ENCODE measurements around the gene ABCC5.

Gene ABCC5

DNA sequence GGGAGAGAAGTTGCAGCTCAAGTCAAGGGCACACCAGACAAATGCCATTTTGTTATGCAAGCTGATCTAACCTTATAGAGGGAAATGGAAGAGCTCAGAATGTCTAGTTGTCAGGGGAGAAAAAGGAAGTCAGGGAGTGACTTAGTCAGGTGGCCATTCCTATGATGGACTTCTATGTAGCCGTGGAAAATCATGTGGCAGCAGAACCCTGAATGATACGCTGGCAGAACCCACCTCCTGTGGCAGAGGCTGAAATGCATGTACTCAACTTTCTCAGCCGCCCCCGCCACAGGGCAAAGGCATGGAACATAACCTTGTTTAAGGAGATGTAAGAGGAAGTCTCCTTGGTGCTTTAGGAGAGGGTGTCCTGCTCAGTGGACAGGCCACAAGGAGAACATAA is 95.3 kb downstream of the ABCC5 start:
- DNase-seq (ENCODE audit: low spot score): no peak

DNA sequence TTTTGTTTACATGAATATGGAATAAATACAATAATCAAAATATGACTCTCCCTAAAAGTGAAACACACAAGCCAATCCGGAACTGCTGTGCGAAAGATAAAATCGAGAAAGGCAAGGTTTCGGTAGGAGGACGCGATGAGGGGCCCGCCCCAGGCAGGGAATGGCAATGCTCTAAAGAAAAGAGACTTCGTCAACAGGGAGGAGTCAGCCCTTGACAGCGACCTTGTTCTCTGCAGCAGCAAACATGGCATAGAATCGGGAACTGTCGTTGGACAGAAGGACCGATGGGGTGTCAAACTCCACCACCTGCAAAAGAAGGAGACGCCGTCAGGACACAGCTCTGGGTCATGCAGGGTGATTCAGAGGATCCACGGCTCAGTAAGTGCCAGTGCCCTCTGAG is 96.6 kb downstream of the ABCC5 start:
- no peak for DNase-seq (ENCODE audit: low spot score)

DNA sequence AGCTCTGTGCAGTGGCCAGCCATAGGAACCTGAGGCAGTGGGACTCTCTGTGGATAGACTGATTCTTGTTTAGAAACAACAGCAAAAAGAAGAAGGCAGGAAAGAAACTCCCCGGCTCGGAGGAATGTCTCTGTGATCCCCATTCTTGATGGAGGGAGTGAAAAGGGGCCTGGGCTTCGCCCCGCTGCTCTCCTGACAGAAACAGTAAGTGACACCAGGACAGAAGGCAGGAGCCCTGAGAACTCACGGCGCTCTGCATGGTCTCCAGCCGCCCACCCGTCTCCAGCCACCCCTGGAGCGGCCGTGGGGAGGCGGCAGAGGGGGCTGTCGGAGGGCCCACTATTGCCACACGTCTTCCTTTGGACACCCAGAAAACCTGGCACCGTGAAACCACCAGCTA is 97.3 kb downstream of the ABCC5 start:
- no peak for DNase-seq (ENCODE audit: low spot score)

DNA sequence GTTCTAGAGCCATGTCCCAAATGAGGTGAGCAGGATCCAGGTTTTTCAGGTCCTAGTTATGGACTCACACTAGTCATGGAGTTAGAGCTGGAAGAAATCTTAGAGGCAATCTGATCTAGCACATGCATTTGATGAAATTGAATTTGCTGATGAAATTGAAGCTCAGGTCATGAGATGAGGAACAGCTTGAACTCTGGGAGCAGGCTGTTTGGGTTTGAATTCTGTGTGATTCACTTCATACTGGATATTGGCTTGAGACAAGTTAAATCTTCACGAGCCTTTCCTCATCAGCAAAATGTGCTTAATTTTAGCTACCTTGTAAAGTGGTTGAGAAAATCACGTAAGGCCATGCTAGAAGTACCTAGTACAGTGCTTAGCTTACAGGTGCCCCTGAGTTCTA is 99.5 kb downstream of the ABCC5 start:
- DNase-seq (ENCODE audit: low spot score): no peak

DNA sequence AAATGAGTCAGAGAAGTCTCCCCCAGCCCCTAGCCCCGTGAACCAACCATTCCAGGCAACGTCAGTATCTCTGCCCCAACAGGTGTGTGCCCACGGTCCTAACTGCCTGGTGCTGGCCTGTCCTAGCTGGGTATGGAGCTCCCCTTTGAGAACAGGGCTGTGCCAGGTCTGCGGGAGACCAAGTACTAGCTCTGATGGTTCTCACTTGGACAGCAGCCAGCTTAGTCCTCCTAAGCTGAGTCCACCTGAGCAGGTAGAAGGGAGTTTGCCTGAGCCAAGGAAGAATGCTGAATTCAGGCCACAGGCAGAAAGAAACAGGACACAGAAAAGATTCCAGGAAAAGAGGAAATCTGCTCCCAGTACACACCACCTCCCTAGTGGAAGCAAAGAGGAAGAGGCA is 99.9 kb downstream of the ABCC5 start:
- DNase-seq (ENCODE audit: low spot score): no peak

DNA sequence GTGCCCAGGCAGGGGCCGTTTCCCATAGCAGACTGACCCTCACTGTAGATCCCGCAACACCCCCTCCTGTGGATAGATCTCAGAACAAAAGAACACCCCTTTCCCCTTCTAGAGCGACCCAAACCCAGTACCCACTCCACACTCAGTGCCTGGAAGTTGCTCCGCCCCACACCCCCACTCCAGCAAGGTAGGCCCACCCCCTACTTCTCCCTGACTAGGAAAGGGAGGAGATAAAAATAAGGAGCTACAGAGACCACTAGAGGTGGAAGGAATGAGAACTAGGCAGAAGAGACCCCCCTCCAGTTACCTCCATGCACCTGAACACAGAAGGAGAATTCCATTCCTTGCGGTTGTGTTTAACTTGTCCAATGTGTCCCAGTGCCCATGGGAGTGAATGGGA is 102.8 kb downstream of the ABCC5 start:
- DNase-seq (ENCODE audit: low spot score): no peak

DNA sequence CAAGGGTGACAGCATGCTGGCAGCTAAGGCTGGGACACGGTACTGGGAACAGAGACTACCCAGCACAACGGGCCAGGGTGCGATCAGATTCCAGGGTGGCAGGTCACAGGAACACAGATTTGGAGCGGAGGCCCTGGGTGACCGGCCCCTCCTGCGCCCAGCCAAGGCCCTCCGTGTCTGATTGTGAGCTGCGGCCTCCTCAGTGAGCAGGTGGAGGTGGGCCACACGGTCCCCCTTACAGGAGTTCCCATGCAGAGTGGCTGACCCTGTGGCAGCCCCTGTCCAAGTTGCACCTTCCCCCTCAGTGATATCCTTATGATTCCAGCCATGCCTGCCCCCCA is 104.1 kb downstream of the ABCC5 start:
- no peak for DNase-seq (ENCODE audit: low spot score)

DNA sequence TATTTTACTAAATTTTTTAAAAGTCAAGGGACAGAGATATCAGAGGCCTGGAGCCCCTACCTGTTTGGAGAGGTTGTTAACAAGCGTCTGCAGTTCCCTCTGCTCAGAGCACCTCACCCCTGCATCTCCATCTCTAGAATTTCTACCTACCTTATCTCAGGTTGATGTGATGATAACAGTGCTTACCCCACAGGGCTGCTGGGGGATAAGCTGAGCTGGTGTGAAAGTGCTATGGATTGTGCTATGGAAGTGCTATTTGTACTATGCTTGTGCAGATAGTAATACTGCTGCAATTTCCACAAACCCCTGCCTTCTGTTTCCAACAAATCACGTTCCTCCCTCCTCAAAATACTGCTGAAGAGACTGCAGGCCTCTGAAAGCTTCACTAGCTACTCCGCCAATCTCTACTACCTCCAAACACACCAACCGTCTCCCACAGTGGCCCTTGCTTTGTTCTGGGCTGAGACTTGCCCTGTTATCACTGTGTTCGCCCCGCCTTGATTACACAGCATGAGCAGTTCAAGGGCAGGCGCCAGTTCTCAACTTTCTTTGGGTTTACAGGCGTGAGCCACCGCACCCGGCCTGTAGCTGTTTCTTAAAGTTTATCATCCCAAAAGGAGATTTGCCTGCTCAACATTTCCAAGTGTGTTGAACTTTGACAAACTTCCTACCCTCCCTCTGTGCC is 104.6 kb downstream of the ABCC5 start:
- no peak for DNase-seq (ENCODE audit: low spot score)

DNA sequence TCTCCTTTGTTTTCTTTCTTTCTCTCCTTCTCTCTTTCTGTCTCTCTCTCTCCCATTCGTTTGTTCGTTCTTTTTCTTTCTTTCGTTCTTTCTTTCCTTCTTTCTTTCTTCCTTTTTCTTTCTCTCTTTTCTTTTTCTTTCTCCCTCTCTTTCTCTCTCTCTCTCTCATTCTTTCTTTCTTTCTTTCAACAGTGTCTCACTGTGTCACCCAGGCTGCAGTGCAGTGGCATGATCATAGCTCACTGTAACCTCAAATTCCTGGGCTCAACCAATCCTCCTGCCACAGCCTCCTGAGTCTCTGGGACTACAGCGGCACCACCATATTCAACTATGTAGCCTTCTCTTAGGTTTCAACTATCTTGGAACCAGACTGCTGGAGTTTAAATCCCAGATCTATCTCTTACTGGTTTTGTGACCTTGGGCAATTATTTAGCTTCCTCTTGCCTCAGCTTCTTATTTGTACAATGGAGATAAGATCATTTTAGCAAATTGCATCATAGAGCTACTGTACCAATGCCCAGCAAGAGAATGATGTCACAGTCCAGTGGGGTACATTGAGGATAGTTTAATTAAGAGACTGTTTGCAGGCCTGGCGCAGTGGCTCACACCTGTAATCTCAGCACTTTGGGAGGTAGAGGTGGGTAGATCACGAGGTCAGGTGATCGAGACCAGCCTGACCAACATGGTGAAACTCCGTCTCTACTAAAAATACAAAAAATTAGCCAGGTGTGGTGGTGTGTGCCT is 105.7 kb downstream of the ABCC5 start:
- DNase-seq (ENCODE audit: low spot score): no peak

DNA sequence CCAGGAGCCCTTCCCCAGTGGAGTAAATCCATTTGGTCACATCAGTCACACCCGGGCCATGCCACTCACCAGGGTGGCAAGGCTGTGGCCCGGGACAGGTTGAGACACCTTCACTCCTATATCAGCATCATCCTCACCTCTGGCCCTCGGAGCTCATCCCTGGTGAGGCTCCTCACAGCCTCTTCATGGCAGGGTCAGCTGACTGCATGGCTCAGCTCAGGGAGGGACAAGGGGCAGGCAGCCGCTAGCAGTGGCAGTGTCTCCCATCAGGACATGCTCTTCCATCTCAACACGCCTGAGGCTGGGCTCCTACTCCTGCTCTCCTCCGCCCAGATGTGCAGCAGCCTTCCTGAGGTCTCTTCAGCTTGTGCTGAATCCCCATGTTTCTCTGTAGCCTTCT is 106.6 kb downstream of the ABCC5 start:
- no peak for DNase-seq (ENCODE audit: low spot score)

DNA sequence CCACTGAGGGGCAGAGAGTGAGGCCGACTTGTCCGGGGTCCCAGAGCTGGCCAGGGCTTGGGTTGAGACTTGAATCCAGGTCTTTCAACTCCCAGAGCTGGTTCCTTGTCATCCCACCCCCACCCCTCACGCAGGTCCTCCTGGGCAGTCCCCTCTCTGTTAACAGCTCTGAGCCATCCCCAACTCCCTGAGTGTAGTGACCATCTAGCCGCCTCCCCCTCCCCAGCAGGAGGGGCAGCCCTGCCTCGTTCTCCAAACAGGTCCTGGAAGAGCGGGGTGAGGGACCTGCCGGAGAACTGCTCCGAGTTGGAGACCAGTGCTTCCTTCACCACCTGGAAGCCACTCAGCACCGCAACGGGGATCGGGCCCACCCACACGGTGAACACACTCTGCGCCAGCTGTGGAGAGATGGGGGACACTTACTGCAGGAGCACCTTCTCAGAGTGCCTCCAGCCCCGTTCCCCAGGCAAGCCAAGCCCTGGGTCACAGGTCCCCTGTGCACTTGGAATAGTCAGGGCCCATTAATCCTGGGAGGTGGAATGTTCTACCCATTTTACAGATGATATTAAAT is 108.6 kb downstream of the ABCC5 start:
- DNase-seq (ENCODE audit: low spot score): no peak

DNA sequence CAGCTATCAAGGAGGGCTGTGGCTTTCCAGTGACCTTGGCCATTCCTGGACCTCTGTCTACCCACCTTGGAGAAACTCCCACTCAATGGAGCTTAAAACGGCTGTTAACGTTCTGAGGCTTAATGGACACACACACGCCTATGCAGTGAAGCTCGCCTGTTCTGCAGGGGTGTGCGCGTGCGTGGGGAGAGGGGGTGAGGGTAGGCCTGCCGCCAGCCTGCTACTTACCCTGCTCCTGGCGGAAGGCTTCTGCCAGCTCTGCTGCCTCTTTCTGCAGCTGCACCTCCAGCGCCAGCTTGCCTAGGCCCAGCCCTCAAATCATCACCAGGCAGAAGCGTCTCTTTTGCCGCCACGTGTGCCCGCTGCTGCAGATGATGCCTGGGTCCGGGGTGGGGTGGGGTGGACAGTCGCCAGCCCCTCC is 109.8 kb downstream of the ABCC5 start:
- no peak for DNase-seq (ENCODE audit: low spot score)

DNA sequence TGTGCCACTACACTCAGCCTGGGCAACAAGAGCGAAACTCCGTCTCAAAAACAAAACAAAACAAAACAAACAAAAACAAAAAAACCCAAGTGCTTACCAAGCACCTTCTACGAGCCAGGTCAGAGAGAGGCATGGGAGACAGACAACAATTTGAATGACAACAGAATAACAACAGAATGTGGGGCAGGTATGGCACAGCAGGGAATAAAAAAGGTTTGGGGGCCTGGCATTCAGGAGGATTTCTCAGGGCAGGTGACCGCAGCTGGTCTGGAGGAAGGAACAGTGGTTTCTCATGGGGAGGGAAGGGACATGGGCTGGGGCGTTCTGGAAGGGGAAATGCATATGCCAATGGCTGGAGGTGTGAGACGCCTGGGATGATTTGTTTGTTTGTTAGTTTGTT is 110.5 kb downstream of the ABCC5 start:
- no peak for DNase-seq (ENCODE audit: low spot score)

DNA sequence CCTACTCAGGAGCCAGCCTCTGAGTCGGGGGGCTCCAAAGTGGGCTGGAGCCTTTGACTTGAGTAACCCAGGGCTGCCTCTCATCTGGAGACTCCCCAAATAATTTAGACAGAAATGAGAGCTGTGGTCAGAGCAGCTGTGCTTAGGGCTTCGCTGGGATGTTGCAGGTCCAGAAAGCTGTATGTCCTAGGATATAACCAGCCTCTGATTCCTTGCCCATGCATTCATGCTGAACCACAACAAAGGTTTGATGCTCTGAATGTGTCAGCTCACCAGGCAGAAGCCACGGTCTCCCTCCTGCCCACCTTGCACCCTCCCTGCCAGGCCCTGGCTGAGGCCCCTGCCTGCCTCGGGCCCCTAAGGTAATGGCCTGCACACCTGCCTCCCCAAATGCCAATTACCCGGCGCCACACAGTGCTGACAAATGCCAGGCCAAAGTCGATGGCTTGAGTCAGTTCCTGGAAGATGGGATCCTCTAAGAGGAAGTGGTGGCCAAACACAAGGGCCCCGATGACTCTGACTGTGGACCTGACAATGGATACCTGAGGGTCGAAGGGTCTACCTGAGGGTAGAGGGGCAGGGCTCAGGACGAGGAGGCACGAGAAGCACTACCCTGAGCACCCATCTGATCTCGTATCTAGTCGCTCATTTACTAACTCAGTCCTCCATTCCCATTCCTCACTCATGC is 111.3 kb downstream of the ABCC5 start:
- peak; percentile 51 for DNase-seq (ENCODE audit: low spot score)

DNA sequence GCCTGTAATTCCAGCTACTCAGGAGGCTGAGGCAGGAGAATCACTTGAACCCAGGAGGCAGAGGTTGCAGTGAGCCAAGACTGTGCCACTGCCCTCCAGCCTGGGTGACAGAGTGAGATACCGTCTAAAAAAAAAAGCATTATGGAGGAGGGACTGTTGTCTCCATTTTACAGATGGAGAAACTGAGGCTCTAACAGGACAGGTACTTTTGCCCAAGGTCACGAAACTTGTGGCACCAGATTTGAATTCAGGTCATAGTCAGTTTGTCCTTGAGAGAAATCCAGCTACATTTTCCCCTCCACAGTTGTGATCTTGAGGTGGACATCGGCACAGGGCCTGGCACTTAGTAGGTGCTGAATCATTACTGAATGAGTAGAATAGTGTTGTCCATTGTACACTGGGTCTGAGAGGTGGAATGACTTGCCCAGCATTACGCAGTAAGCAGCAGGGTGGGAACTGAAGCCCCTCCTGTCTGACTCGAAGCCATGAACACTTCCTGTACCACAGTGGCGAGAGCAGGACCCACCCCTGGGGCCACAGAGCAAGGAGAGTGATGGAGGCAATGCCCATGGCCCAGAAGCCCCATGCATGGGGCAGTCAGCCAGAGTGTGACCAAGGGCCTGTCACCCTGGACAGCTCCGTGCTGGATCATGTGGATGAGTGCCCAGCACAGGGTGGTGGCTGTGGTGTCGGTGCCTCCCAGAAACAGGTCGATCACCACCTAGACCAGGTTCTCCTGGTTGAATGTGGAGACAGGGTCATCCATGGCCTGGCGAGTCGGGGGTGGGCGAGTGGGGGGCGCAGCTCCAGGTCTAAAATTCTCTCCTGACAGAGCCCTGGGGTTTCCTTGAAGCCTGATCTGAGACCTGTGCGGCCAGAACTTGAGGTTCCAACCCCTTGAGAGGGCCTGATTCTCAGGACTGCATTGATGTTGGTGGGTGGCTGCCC is 112.6 kb downstream of the ABCC5 start:
- no peak for DNase-seq (ENCODE audit: low spot score)

DNA sequence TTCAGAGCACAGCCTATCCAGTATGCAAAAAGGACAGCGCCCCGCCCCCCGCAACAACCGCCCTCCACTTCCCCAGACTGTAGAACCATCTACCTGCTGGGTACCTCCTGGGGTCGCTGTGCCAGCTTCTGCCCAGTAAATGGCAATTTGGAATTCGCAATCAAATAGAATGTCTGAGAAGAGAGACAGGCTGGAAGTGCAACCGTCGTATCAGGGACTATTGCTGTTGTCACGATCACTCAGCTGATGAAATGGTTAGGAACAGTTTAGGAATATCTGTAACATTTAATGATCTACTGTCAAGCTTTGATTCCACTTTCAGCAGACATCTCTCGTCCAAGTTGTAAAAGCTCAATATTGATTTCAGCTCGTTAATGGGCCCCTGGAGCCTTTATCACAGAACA is 119.7 kb downstream of the ABCC5 start:
- DNase-seq (ENCODE audit: low spot score): no peak

DNA sequence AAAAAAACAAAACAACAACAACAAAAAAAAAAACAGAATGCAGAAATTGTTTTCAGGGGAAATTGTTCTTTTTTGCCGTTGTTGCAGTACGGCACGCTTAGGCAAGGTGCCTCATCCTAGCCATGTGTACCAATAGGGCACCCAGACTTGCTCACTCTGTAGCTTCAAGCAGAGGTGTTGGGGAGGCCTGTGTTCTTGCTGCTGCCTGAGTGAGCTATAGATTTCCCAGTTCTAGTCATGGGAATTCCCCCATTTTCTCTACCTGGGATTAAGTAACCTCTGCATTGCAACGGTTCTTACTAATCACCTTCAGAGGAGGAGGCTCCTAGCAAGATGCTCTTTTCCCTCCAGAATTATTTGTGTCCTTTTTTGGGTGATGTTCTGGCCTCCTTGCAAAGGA is 120.1 kb downstream of the ABCC5 start:
- DNase-seq (ENCODE audit: low spot score): no peak

DNA sequence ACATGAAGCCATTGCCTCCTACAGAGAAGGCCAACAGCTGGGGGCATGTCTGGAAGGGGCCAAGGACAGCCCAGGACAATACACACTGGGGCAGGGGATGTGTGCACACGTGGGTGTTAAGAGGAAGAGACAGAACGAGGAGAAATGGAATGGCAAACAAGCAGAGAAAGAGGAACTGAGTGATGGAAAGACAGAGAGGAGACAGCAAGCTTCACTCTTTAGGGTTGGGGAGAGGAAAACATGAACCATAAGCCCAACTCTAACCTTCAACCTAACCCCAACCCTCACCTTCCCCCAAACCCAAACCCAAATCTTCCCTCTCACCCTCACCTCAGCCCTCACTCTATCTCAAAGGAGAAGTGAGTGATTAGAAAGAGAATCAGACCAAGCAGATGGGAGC is 121.1 kb downstream of the ABCC5 start:
- no peak for DNase-seq (ENCODE audit: low spot score)

DNA sequence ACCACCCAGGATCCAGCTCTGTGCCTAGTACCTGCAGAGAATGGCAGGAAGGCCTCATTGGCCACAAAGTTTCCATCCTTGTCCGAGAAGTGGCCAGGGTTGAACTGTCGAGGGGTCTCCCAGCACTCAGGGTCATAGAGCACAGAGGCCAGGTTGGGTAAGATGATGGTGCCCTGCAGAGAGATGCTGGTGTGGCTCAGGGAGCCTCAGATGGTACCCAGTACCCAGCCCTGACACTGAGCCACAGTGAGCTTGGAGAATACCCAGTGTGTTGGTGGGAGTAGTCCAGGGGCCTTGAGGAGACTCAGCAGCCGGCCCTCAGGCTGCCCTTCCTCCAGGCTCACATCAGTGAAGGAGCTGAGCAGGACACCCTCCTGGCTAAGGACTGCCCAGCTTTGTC is 121.5 kb downstream of the ABCC5 start:
- no peak for DNase-seq (ENCODE audit: low spot score)

DNA sequence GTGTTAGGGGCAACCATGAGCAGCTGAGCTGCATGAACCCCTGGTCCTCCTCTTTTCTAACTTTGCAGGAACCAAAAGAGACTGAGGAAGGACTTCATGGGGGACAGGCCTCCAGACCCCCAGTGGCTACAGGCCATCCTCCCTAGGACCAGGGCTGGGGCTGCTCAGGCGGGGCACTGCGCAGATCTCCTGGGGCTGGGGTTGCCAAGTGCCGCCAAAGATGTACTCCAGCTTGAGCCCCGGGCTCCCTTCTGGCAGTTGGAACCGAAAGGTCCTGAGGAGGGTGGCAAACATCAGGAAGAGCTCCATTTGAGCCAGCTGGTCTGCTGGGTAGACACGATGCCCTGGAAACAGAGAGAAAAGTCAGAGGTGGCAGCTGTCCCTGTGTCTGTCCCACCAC is 121.9 kb downstream of the ABCC5 start:
- no peak for DNase-seq (ENCODE audit: low spot score)

DNA sequence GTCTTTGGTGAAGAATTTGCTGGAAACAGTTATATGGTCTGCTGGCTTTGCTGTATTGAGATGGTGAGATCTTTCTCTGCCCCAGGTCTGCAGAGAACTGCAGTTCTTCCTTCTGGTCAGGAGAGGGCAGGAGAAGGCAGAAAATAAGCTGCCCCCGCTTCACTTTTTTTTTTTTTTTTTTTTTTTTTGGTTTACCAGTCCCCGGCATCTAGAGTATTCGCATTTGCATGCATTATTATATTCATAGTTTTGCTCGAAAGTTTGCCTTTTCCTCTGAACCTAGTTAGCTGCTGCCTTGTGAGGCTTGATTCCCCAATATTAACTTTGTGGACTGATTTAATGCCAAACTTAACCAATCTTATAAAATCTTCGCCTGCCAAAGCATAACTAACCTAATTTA is 122.4 kb downstream of the ABCC5 start:
- peak; percentile 64 for DNase-seq (ENCODE audit: low spot score)

DNA sequence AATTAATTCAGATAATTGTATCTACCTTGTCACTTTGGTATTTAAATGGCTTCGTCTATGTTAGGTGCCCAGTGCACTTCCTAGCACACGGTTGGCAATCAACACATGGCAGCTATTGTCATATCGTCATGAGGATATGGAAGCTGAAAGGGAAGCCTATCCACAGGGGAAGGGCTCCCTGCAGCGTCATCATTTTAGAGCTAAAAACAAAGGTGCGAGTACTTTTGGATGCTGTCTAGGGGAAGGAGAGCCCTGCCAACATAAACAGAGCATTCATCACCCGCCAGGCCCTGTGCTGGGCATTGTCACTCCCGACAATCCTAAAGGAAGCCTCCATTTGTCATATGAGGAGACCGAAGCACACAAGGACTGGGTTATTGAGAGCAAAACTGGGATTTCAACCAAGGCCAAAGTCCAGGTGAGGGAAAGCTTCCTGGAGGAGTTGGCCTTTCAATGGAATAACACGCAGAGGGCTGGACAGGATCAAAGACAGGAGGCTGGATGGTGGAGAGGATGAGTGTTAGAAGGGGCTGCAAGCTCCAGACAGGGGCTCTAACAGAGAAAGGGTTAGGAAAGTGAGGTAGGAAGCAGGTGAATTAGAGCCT is 125.0 kb downstream of the ABCC5 start:
- DNase-seq (ENCODE audit: low spot score): no peak
